Neuronal stem cell (in vitro differentiated cells): ENCODE data around the gene MDH1B.

Experiments
- DNase-seq: peaks from one replicate; pipeline ENCODE4 v3.0.0-alpha.2; 2013; ENCODE audit warnings: low spot score
- H2AFZ ChIP-seq: one replicate; pipeline ENCODE4 v1.6.1; 2013; ENCODE audit warnings: mild to moderate bottlenecking, low read length, inconsistent platforms
- H2AK5ac ChIP-seq: 2 replicates; pipeline ENCODE4 v1.6.1; 2013; ENCODE audit warnings: low read depth, mild to moderate bottlenecking, inconsistent platforms, low read length, moderate library complexity, mixed read lengths
- H2BK120ac ChIP-seq: 2 replicates; pipeline ENCODE4 v1.6.1; 2013; ENCODE audit warnings: low read depth, mild to moderate bottlenecking, inconsistent platforms, low read length, moderate library complexity, mixed read lengths
- H2BK12ac ChIP-seq: one replicate; pipeline ENCODE4 v1.6.1; 2013; ENCODE audit warnings: low read length, inconsistent platforms
- H2BK15ac ChIP-seq: 2 replicates; pipeline ENCODE4 v1.6.1; 2013; ENCODE audit warnings: mild to moderate bottlenecking, low read length, inconsistent platforms, mixed read lengths
- H2BK5ac ChIP-seq: one replicate; pipeline ENCODE4 v1.6.1; 2013; ENCODE audit warnings: inconsistent platforms, mild to moderate bottlenecking, low read length, moderate library complexity
- H3K14ac ChIP-seq: one replicate; pipeline ENCODE4 v1.6.1; 2013; ENCODE audit warnings: low read length, inconsistent platforms
- H3K18ac ChIP-seq: 2 replicates; pipeline ENCODE4 v1.6.1; 2013; ENCODE audit warnings: low read length, inconsistent platforms
- H3K23ac ChIP-seq: 2 replicates; pipeline ENCODE4 v1.6.1; 2013; ENCODE audit warnings: low read depth, mild to moderate bottlenecking, mixed read lengths, low read length, inconsistent platforms; ENCODE audit not compliant: poor library complexity
- H3K27ac ChIP-seq: replicated peaks from 3 replicates; pipeline ENCODE4 v1.5.1; 2013; ENCODE audit warnings: low read length, inconsistent platforms
- H3K27me3 ChIP-seq, 3 experiments: 2 replicates each; pipeline ENCODE4 v1.6.1; 2013; ENCODE audit warnings: low read length in 3 of 3, mild to moderate bottlenecking in 2 of 3, inconsistent platforms in 1 of 3, low read depth in 1 of 3, mixed read lengths in 1 of 3, moderate library complexity in 1 of 3; ENCODE audit not compliant: control insufficient read depth in 3 of 3, insufficient read depth in 3 of 3
- H3K36me3 ChIP-seq, 2 donors: replicated peaks in 1 of 2; 2 replicates each; pipeline ENCODE4 v1.6.1; 2013; ENCODE audit warnings: low read length in 2 of 2; ENCODE audit not compliant: control insufficient read depth in 2 of 2, insufficient read depth in 2 of 2
- H3K4ac ChIP-seq: 2 replicates; pipeline ENCODE4 v1.6.1; 2013; ENCODE audit warnings: inconsistent platforms, mild to moderate bottlenecking, low read length, moderate library complexity
- H3K4me1 ChIP-seq, 2 donors: 1 replicate in 1 of 2; 2 replicates in 1 of 2; pipeline ENCODE4 v1.6.1; 2013; ENCODE audit warnings: low read length in 2 of 2, low read depth in 1 of 2; ENCODE audit not compliant: control insufficient read depth in 2 of 2, insufficient read depth in 1 of 2
- H3K4me2 ChIP-seq: one replicate; pipeline ENCODE4 v1.6.1; 2013; ENCODE audit warnings: mild to moderate bottlenecking, low read length, inconsistent platforms; ENCODE audit not compliant: insufficient read depth, poor library complexity, severe bottlenecking
- H3K4me3 ChIP-seq, 2 donors: 2 replicates each; pipeline ENCODE4 v1.5.1; 2013; ENCODE audit warnings: low read length in 2 of 2, mild to moderate bottlenecking in 2 of 2, inconsistent platforms in 1 of 2, moderate library complexity in 1 of 2
- H3K79me1 ChIP-seq: one replicate; pipeline ENCODE4 v1.6.1; 2013; ENCODE audit warnings: low read depth, mild to moderate bottlenecking, inconsistent platforms, low read length, moderate library complexity
- H3K9ac ChIP-seq: one replicate; pipeline ENCODE4 v1.6.1; 2013; ENCODE audit warnings: mild to moderate bottlenecking, low read depth, low read length, inconsistent platforms; ENCODE audit not compliant: poor library complexity
- H3K9me3 ChIP-seq, 2 donors: replicated peaks in 1 of 2; 2 replicates each; pipeline versions ENCODE3 to v1.6.1; 2013; ENCODE audit warnings: low read length in 2 of 2, mild to moderate bottlenecking in 2 of 2, inconsistent platforms in 1 of 2, low read depth in 1 of 2, mixed read lengths in 1 of 2, moderate library complexity in 1 of 2; ENCODE audit not compliant: control insufficient read depth in 2 of 2, insufficient read depth in 1 of 2
- H4K8ac ChIP-seq: one replicate; pipeline ENCODE4 v1.6.1; 2013; ENCODE audit warnings: low read depth, mild to moderate bottlenecking, inconsistent platforms, low read length, moderate library complexity
- H4K91ac ChIP-seq: one replicate; pipeline ENCODE4 v1.6.1; 2013; ENCODE audit warnings: low read length, low read depth, mild to moderate bottlenecking, inconsistent platforms; ENCODE audit not compliant: poor library complexity
- WGBS, 2 donors: extraction: QIAGEN DNeasy Blood & Tissue Kit; methylation state at CpG; one replicate each; pipeline ENCODE4 v1.1.7; 2013; ENCODE audit warnings: missing lambda C conversion rate in 2 of 2, mixed read lengths in 1 of 2; ENCODE audit not compliant: insufficient read length in 2 of 2, insufficient replicate concordance in 1 of 2; ENCODE audit errors: extremely low coverage in 2 of 2; 5-methylcytosine and 5-hydroxymethylcytosine counted together

Gene MDH1B

DNA sequence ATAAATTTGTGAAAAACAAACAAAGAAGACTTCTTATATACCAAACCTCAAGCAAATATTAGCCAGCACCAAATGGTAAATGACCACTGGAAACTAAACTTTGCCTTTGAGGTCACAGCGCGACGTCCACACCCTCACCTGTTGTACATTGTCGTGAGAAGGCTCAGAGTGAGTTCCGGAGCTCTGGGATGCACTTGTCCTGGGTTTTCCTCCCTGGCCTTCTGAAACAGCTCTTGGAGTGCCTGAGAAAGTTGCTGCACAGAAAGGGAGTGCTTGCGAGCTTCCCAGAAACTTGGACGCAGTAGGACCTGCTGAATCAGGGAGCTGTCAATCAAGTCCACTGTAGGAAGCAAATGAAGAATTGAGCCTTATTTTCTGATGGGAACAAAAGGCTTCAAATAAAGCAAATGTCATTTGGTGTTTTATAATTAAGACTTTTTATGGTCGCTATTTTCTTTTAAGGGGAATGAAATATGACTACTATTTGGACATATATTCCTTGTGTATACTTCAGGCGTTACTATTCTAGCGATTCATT, 57.9 kb downstream of the MDH1B start:
- no peak overlapping the region for H2BK15ac ChIP-seq
- no peak overlapping the region for H3K18ac ChIP-seq
- WGBS, 2 donors, result no CpG with 5 or more reads among the region's 10 CpGs

DNA sequence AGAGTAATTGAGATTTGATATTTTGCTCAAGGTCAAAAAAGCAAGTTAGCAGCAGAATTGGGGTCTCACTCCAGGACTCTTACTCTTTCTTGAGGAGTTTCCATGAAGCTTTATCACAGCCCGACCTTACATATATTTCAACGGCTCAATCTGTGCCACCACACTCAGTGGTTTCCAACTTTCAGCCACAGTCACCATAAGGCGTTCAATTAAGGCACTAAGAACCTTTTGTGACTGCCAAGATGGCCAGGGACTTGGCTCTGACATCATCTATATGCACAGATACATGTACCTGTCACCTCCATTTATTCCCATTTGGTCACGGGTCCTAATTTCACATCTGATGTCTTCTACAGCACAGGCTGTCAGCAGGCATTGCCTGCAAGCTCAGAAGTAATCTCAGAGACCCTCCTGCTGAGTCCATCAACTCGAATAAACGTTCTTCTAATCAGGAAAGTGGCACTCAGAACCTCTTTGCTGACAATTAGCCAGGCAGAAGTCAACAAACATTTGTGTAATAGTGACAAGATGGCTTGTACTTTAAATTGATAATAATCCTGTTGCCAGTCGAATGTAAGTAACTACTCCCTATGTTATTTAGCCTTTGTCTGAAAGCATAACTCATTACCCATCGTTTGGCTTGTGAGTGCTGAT, 63.0 kb downstream of the MDH1B start:
- Histone ChIP-seq H2BK12ac (no peak overlapping the region), H3K4me2 (no peak overlapping the region), H2BK5ac (no peak overlapping the region), H3K27ac (no peak overlapping the region), H3K18ac (no peak overlapping the region), H3K23ac (no peak overlapping the region), H3K4me1 (peaks cover 0 to 1% of the 10 kb centered on the region in 2 donors), H4K8ac (no peak overlapping the region), H2AFZ (no peak overlapping the region), H3K9ac (no peak overlapping the region), H3K14ac (no peak overlapping the region), H3K9me3 (no peaks in the 10 kb centered on the region), H3K36me3 (no peaks in the 10 kb centered on the region), H4K91ac (no peak overlapping the region), H3K4ac (no peak overlapping the region), H2AK5ac (no peak overlapping the region), H3K27me3 (peaks cover 0 to 52% (median 0%) of the 10 kb centered on the region in 3 experiments), H3K4me3 (no peak overlapping the region), H2BK15ac (no peak overlapping the region), H3K79me1 (no peaks in the 10 kb centered on the region), H2BK120ac (no peak overlapping the region)
- no peak for DNase-seq
- no CpG with 5 or more reads among the region's 8 CpGs for WGBS, 2 donors

More for the DNA sequence above, 57.9 kb downstream of the MDH1B start:
- DNase-seq, result no peak
- no peaks in the 10 kb centered on the region for H3K36me3 ChIP-seq
- H2BK5ac ChIP-seq, result no peak overlapping the region
- H2AFZ ChIP-seq, result no peak overlapping the region
- no peak overlapping the region for H3K9ac ChIP-seq
- H3K4me2 ChIP-seq, result no peak overlapping the region
- no peak overlapping the region for H2BK12ac ChIP-seq
- no peak overlapping the region for H4K8ac ChIP-seq
- no peak overlapping the region for H2BK120ac ChIP-seq
- no peak overlapping the region for H3K23ac ChIP-seq
- no peaks in the 10 kb centered on the region for H3K9me3 ChIP-seq
- H3K14ac ChIP-seq, result no peak overlapping the region
- no peak overlapping the region for H3K4me3 ChIP-seq
- peaks cover 0 to 49% (median 0%) of the 10 kb centered on the region in 3 experiments for H3K27me3 ChIP-seq
- H2AK5ac ChIP-seq, result no peak overlapping the region
- H3K27ac ChIP-seq, result no peak overlapping the region
- no peaks in the 10 kb centered on the region for H3K79me1 ChIP-seq
- H4K91ac ChIP-seq, result no peak overlapping the region
- H3K4ac ChIP-seq, result no peak overlapping the region
- H3K4me1 ChIP-seq, result no peaks in the 10 kb centered on the region

DNA sequence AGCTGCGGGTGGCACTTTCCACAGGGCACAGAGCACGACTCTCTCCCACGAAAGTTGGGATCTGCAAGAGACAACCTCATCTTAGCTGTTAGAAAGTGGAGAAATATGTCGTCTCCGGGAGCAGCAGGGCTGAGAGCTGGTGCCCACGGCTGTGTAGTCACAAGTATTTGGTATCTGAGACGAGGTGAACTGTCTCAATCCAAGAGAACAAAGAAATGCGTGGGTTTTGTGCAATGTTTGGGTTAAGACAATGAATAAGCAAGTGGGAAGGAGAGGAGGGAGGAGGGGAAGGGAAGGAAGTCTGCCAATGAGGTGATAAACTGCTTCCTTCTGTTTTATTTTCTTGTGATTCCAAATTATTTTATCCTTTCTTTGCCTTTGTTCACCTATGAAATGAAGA, 65.0 kb downstream of the MDH1B start:
- no peaks in the 10 kb centered on the region for H3K79me1 ChIP-seq
- no peak overlapping the region for H2BK120ac ChIP-seq
- DNase-seq, result no peak

DNA sequence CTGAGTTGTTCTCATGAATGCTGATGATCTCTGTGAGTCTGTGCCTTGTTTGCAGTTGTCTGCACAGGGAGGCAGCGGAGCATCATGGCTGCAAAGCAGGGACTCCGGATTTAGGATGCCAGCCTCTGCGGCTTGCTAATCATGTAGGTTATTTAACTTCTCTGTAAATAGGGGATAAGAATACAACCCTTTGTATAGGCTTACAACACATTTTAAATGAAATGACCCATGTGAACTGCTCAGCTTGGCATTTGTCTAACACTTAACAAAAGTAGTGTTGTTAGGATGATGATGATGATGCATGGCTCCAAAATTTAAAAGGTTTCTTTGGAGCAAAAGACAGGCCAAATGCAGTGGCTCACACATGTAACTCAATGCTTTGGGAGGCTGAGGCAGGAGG, 66.3 kb downstream of the MDH1B start:
- no peak overlapping the region for H2BK12ac ChIP-seq
- no peak overlapping the region for H4K91ac ChIP-seq
- no peak overlapping the region for H2BK120ac ChIP-seq
- no peak overlapping the region for H3K14ac ChIP-seq
- H3K4me3 ChIP-seq, result no peak overlapping the region
- H2BK5ac ChIP-seq, result no peak overlapping the region
- H3K9ac ChIP-seq, result no peak overlapping the region
- DNase-seq, result no peak
- no peak overlapping the region for H2AFZ ChIP-seq
- no peak overlapping the region for H3K4ac ChIP-seq
- no peaks in the 10 kb centered on the region for H3K36me3 ChIP-seq
- H3K27me3 ChIP-seq, result peaks cover 0 to 47% (median 0%) of the 10 kb centered on the region in 3 experiments
- peaks cover 0 to 1% of the 10 kb centered on the region in 2 donors for H3K4me1 ChIP-seq
- no CpG with 5 or more reads among the region's 3 CpGs for WGBS, 2 donors
- no peak overlapping the region for H3K18ac ChIP-seq
- no peak overlapping the region for H3K4me2 ChIP-seq
- no peak overlapping the region for H4K8ac ChIP-seq
- no peak overlapping the region for H3K27ac ChIP-seq
- H3K79me1 ChIP-seq, result no peaks in the 10 kb centered on the region
- no peak overlapping the region for H2BK15ac ChIP-seq
- no peak overlapping the region for H2AK5ac ChIP-seq
- no peaks in the 10 kb centered on the region for H3K9me3 ChIP-seq
- no peak overlapping the region for H3K23ac ChIP-seq

More for the DNA sequence above, 65.0 kb downstream of the MDH1B start:
- Histone ChIP-seq H3K4me2 (no peak overlapping the region), H2BK5ac (no peak overlapping the region), H2BK15ac (no peak overlapping the region), H3K18ac (no peak overlapping the region), H3K27ac (no peak overlapping the region), H4K8ac (no peak overlapping the region), H3K36me3 (no peaks in the 10 kb centered on the region), H3K14ac (no peak overlapping the region), H3K4me3 (no peak overlapping the region), H3K4ac (no peak overlapping the region), H3K23ac (no peak overlapping the region), H3K9me3 (no peaks in the 10 kb centered on the region), H4K91ac (no peak overlapping the region), H2AK5ac (no peak overlapping the region), H3K9ac (no peak overlapping the region), H2AFZ (peak overlapping the region; percentile 34), H2BK12ac (no peak overlapping the region), H3K27me3 (peaks cover 0 to 55% (median 0%) of the 10 kb centered on the region in 3 experiments), H3K4me1 (peaks cover 0 to 1% of the 10 kb centered on the region in 2 donors)
- no CpG with 5 or more reads among the region's 8 CpGs for WGBS, 2 donors
